ENCODE data around the gene AGAP1.
"Not testable (repeated sequence)": the region's sequence is repeated elsewhere in the genome, so short reads cannot be mapped to it uniquely, and the experiment has no call there.

The AGAP1 gene

GRCh38 chr2:236129935-236130334, 636.1 kb downstream of the AGAP1 start:
- no peak for DNase-seq (ENCODE audit: low spot score)

- no peak for DNase-seq (ENCODE audit: low spot score)
Measured at GRCh38 chr2:236130349-236130998, 636.6 kb downstream of the AGAP1 start.

GRCh38 chr2:236131073-236131692, 637.3 kb downstream of the AGAP1 start:
- DNase-seq (ENCODE audit: low spot score), result no peak

GRCh38 chr2:236133410-236134012, 639.7 kb downstream of the AGAP1 start:
- DNase-seq (ENCODE audit: low spot score), result no peak

GRCh38 chr2:236136538-236136937, 642.7 kb downstream of the AGAP1 start:
- DNase-seq (ENCODE audit: low spot score), result no peak

GRCh38 chr2:236137066-236137465, 643.2 kb downstream of the AGAP1 start:
- no peak for DNase-seq (ENCODE audit: low spot score)

GRCh38 chr2:236141616-236142015, 647.8 kb downstream of the AGAP1 start:
- not testable (repeated sequence) for DNase-seq (ENCODE audit: low spot score)

GRCh38 chr2:236143811-236144210, 650.0 kb downstream of the AGAP1 start:
- DNase-seq (ENCODE audit: low spot score), result no peak

GRCh38 chr2:236146436-236146835, 652.6 kb downstream of the AGAP1 start:
- DNase-seq (ENCODE audit: low spot score), result no peak

GRCh38 chr2:236155406-236155805, 661.6 kb downstream of the AGAP1 start:
- no peak for DNase-seq (ENCODE audit: low spot score)

GRCh38 chr2:236156095-236156859, 662.4 kb downstream of the AGAP1 start:
- DNase-seq (ENCODE audit: low spot score), result no peak

- DNase-seq (ENCODE audit: low spot score), result no peak
Measured at GRCh38 chr2:236156860-236157194, 663.0 kb downstream of the AGAP1 start.

- DNase-seq (ENCODE audit: low spot score), result no peak
Measured at GRCh38 chr2:236157366-236157765, 663.5 kb downstream of the AGAP1 start.

GRCh38 chr2:236157815-236158498, 664.1 kb downstream of the AGAP1 start:
- no peak for DNase-seq (ENCODE audit: low spot score)

GRCh38 chr2:236158969-236159777, 665.3 kb downstream of the AGAP1 start:
- no peak for DNase-seq (ENCODE audit: low spot score)

GRCh38 chr2:236159778-236160170, 665.9 kb downstream of the AGAP1 start:
- no peak for DNase-seq (ENCODE audit: low spot score)

GRCh38 chr2:236160366-236161081, 666.7 kb downstream of the AGAP1 start:
- no peak for DNase-seq (ENCODE audit: low spot score)

- no peak for DNase-seq (ENCODE audit: low spot score)
Measured at GRCh38 chr2:236161082-236161462, 667.2 kb downstream of the AGAP1 start.

GRCh38 chr2:236161531-236161930, 667.7 kb downstream of the AGAP1 start:
- no peak for DNase-seq (ENCODE audit: low spot score)

- DNase-seq (ENCODE audit: low spot score), result no peak
Measured at GRCh38 chr2:236162031-236162845, 668.4 kb downstream of the AGAP1 start.

Data from hepatic stellate cell (primary cell).